HepG2 (cell line): ENCODE data around the gene S1PR2. TPM values are rescaled to one million over a fixed set of nuclear protein-coding genes. Genes with fewer than 3 reads are reported as not detected.

Experiments used
- ATAC-seq: fragments of 200-7000 bp; cut with Tn5 transposase; 3 replicates; pipeline ENCODE4 v1.9.1; 2020; ENCODE audit warnings: mild to moderate bottlenecking, moderate library complexity
- BruUV-seq: library from RNA; stranded (reverse); fragments of 400-500 nt; replicated peaks from 2 replicates; lab custom pipeline; 2021; lab: Mats Ljungman, UMichigan
- CTCF ChIA-PET: fragments of 300-600 bp; formaldehyde crosslinking; extraction: SDS; loops from one replicate; lab custom pipeline; 2021; ENCODE audit warnings: low total read pairs, inconsistent platforms, low intra/inter-chr PET ratio; lab: Yijun Ruan, JAX
- POLR2A ChIA-PET: fragments of 350-600 bp; sonication (Branson Sonifier 250); formaldehyde crosslinking; loops from one replicate; lab custom pipeline; 2020; ENCODE audit warnings: antibody characterized with exemption, inconsistent platforms; lab: Yijun Ruan, JAX
- DNase-seq: peaks from one replicate; pipeline ENCODE4 v3.0.0-alpha.2; 2015; ENCODE audit warnings: low spot score
- FAIRE-seq: peaks from 3 replicates; lab custom pipeline; 2011; peaks lifted over from hg19 to GRCh38; lab: Jason Lieb, UNC
- H2AFZ ChIP-seq: one replicate; pipeline ENCODE4 v1.6.1; 2011; ENCODE audit warnings: low read length, inconsistent platforms
- H3K27ac ChIP-seq: fragments of 300-600 bp; 3 replicates; pipeline ENCODE4 v1.8.0; 2011; ENCODE audit warnings: mixed run types, mild to moderate bottlenecking, mixed read lengths, low read length, inconsistent platforms; ENCODE audit not compliant: insufficient read depth; ENCODE audit errors: extremely low read length
- H3K27me3 ChIP-seq, 2 experiments: fragments of 200-600 bp in 1 of 2; 2 replicates in 1 of 2; 3 replicates in 1 of 2; pipeline versions ENCODE4 v1.6.0 to v1.8.0; 2011; ENCODE audit warnings: low read length in 2 of 2, mild to moderate bottlenecking in 2 of 2, moderate library complexity in 2 of 2, inconsistent platforms in 1 of 2; ENCODE audit not compliant: insufficient read depth in 2 of 2, control insufficient read depth in 1 of 2
- H3K36me3 ChIP-seq, 2 experiments: fragments of 200-600 bp in 1 of 2; replicated peaks in 1 of 2; 2 replicates in 1 of 2; 3 replicates in 1 of 2; pipeline versions ENCODE4 v1.5.1 to v1.8.0; 2011; ENCODE audit warnings: low read length in 2 of 2, inconsistent platforms in 1 of 2; ENCODE audit not compliant: insufficient read depth in 2 of 2, control insufficient read depth in 1 of 2
- H3K4me1 ChIP-seq: 2 replicates; pipeline ENCODE4 v1.5.1; 2012; ENCODE audit warnings: low read length, inconsistent platforms; ENCODE audit not compliant: insufficient read depth
- H3K4me2 ChIP-seq: 2 replicates; pipeline ENCODE4 v1.6.0; 2011; ENCODE audit warnings: low read depth, low read length, inconsistent platforms
- H3K4me3 ChIP-seq, 3 experiments: fragments of 200-600 bp in 1 of 3; sonication (generic), shearing (Covaris generic) in 1 of 3; replicated peaks in 1 of 3; 2 replicates each; pipeline ENCODE4 v1.5.1; 2011 to 2016; ENCODE audit warnings: low read length in 3 of 3, inconsistent platforms in 2 of 3, low read depth in 2 of 3, mild to moderate bottlenecking in 2 of 3, control low read depth in 1 of 3, mixed read lengths in 1 of 3; ENCODE audit not compliant: insufficient read depth in 1 of 3
- H3K79me2 ChIP-seq: one replicate; pipeline ENCODE4 v1.6.1; 2011; ENCODE audit warnings: low read length, inconsistent platforms; ENCODE audit not compliant: insufficient read depth
- H3K9ac ChIP-seq: 2 replicates; pipeline ENCODE4 v1.6.0; 2011; ENCODE audit warnings: mild to moderate bottlenecking, low read depth, low read length, inconsistent platforms; ENCODE audit not compliant: insufficient read depth
- H3K9me3 ChIP-seq: 2 replicates; pipeline ENCODE4 v1.5.1; 2012; ENCODE audit warnings: mild to moderate bottlenecking, low read length
- H4K20me1 ChIP-seq: 2 replicates; pipeline ENCODE4 v1.6.0; 2011; ENCODE audit warnings: inconsistent platforms, mild to moderate bottlenecking, low read length, moderate library complexity; ENCODE audit not compliant: insufficient read depth
- EHMT2 ChIP-seq: fragments of 200-600 bp; sonication (generic); IDR thresholded peaks from 2 replicates; pipeline ENCODE4 v1.7.0; 2017; ENCODE audit warnings: antibody characterized with exemption, low read depth, low read length, borderline replicate concordance
- MIER2 ChIP-seq: IDR thresholded peaks from 2 replicates; pipeline ENCODE4 v1.6.1; 2016; ENCODE audit warnings: missing biosample characterization, missing genetic modification reagents
- MZF1 ChIP-seq: sonication (generic); formaldehyde crosslinking; IDR thresholded peaks from 2 replicates; pipeline ENCODE4 v1.8.1; 2023; ENCODE audit warnings: mild to moderate bottlenecking, missing genetic modification reagents, borderline replicate concordance
- NCOA5 ChIP-seq: sonication (generic); formaldehyde crosslinking; IDR thresholded peaks from 2 replicates; pipeline ENCODE4 v1.4.0; 2020; ENCODE audit warnings: missing genetic modification reagents
- RBM22 ChIP-seq: fragments of 200-400 bp; formaldehyde crosslinking; optimal IDR thresholded peaks from 2 replicates; pipeline ENCODE3; 2017; ENCODE audit warnings: mild to moderate bottlenecking, low read length, moderate library complexity
- RNF2 ChIP-seq: fragments of 450-650 bp; conservative IDR thresholded peaks from 2 replicates; pipeline ENCODE4 v1.6.1; 2016; ENCODE audit warnings: low read depth
- SALL1 ChIP-seq: sonication (generic); formaldehyde crosslinking; IDR thresholded peaks from 2 replicates; pipeline ENCODE4 v1.8.0; 2022; ENCODE audit warnings: mild to moderate bottlenecking, missing genetic modification reagents
- ZFP36 ChIP-seq: fragments of 150-350 bp; IDR thresholded peaks from 2 replicates; pipeline ENCODE4 v1.6.1; 2018; ENCODE audit warnings: borderline replicate concordance, low read length, low read depth; ENCODE audit not compliant: partially characterized antibody
- ZFP62 ChIP-seq: sonication (generic); formaldehyde crosslinking; IDR thresholded peaks from 2 replicates; pipeline ENCODE4 v1.4.0; 2020; ENCODE audit warnings: missing genetic modification reagents
- ZNF800 ChIP-seq: sonication (generic); formaldehyde crosslinking; IDR thresholded peaks from 2 replicates; pipeline ENCODE4 v1.4.0; 2020; ENCODE audit warnings: missing genetic modification reagents
- ZSCAN22 ChIP-seq: sonication (generic); formaldehyde crosslinking; IDR thresholded peaks from 2 replicates; pipeline ENCODE4 v1.4.0; 2020; ENCODE audit warnings: mild to moderate bottlenecking, missing genetic modification reagents
- WGBS: methylation state at CpG from one replicate; pipeline ENCODE4 v1.1.6; 2017; ENCODE audit warnings: low lambda C conversion rate; 5-methylcytosine and 5-hydroxymethylcytosine counted together
- in situ Hi-C: cut with HindIII; loops from 2 replicates; pipeline ENCODE4 v1.10.0; 2017; ENCODE audit warnings: low pct_unique_long_range_greater_than_20kb; ENCODE audit not compliant: extremely low pct_ligation_motif_present
- intact Hi-C: fragments of 100-400 bp; cut with micrococcal nuclease; formaldehyde crosslinking; loops from one replicate; pipeline ENCODE4 v1.10.0; 2022; ENCODE audit not compliant: unreplicated experiment
- polyA plus RNA-seq, 8 experiments: library from polyadenylated mRNA; depleted of rRNA in 3 of 8; stranded (reverse) in 7 of 8; unstranded in 1 of 8; fragments of >200 nt; fragmentation: Illumina TruSeq in 4 of 8; extraction: Trizol in 4 of 8; gene quantifications; 2 replicates each; pipeline versions ENCODE4 v1.2.1 to v1.2.3, GENCODE V29; 2011 to 2016; ENCODE audit warnings: low read depth in 4 of 8, missing spikeins in 1 of 8, mixed read lengths in 1 of 8; ENCODE audit not compliant: insufficient read depth in 1 of 8
- total RNA-seq, 5 experiments: library from RNA; depleted of rRNA; stranded (reverse); fragments of >200 nt; fragmentation: Illumina TruSeq; extraction: Trizol; gene quantifications; 2 replicates each; pipeline ENCODE4 v1.2.3, GENCODE V29; 2016; ENCODE audit warnings: low read depth in 1 of 5

The S1PR2 gene
- total and polyA plus RNA-seq, 2 of the 13 experiments (the other 11 are each of a cell fraction or from before 2014, with no cell fraction given): 0.91 to 1.3 TPM

GRCh38 chr19:10274589-10274988 lies 43.5 kb upstream of the S1PR2 start:
- FAIRE-seq: no peak
- peaks cover 3% of the 10 kb centered on the region; the same call in 1 of the 2 replicates for H4K20me1 ChIP-seq
- no TSS peak for BruUV-seq
- ChIA-PET CTCF (no interaction called here), POLR2A (interaction anchor here (6.5 kb wide), 1 partner anchor 14 kb away, joined by 149 read pairs; the partner anchor contains the start of genes ICAM4 and ICAM5)
- no peak overlapping the region for H2AFZ ChIP-seq
- H3K4me3 ChIP-seq: no peak overlapping the region
- no peak overlapping the region for H3K9ac ChIP-seq
- H3K9me3 ChIP-seq: no peaks in the 10 kb centered on the region
- no peak overlapping the region for H3K4me2 ChIP-seq
- peaks cover 28% of the 10 kb centered on the region for H3K79me2 ChIP-seq
- peaks cover 42% of the 10 kb centered on the region for H3K4me1 ChIP-seq
- no peak overlapping the region for H3K27ac ChIP-seq
- intact Hi-C loops (no loop called here), in situ Hi-C loops (loop anchor here (5.0 kb wide), 1 partner anchor 118 kb away; no protein-coding TSS in a partner anchor)
- no peak for TF ChIP-seq ZSCAN22 (CRISPR knock-in tag)
- no peak for TF ChIP-seq RNF2
- TF ChIP-seq SALL1: no peak
- TF ChIP-seq MZF1 (CRISPR knock-in tag): no peak
- TF ChIP-seq ZNF800 (CRISPR knock-in tag): no peak
- no peak for TF ChIP-seq NCOA5 (CRISPR knock-in tag)
- TF ChIP-seq MIER2: no peak
- TF ChIP-seq RBM22: no peak
- no peak for TF ChIP-seq ZFP62 (CRISPR knock-in tag)
- TF ChIP-seq ZFP36: no peak
- no peak for TF ChIP-seq EHMT2
- H3K36me3 ChIP-seq: peaks cover 8 to 31% of the 10 kb centered on the region in 2 experiments; a peak in 4 of 5 replicates
- ATAC-seq: no peak
- no peaks in the 10 kb centered on the region for H3K27me3 ChIP-seq
- 94% methylated on average over 10 of the region's 10 CpGs for WGBS
- no peak for DNase-seq
